PFSK-1 (cell line): ENCODE data around the gene CFAP157.

ENCODE experiments used
- POLR2AphosphoS5 ChIP-seq: IDR thresholded peaks from 2 replicates; pipeline ENCODE4 v1.6.1; 2012; ENCODE audit warnings: low read depth, mild to moderate bottlenecking, control low read depth, low read length, moderate library complexity
- REST ChIP-seq, 2 experiments: IDR thresholded peaks; 2 replicates each; pipeline versions ENCODE4 v1.6.1 to v1.8.0; 2011 to 2012; ENCODE audit warnings: low read depth in 2 of 2, low read length in 2 of 2, control low read depth in 1 of 2, inconsistent platforms in 1 of 2, mild to moderate bottlenecking in 1 of 2, moderate library complexity in 1 of 2; ENCODE audit not compliant: insufficient read depth in 1 of 2
- SIN3A ChIP-seq: IDR thresholded peaks from 2 replicates; pipeline ENCODE4 v1.6.1; 2012; ENCODE audit warnings: mild to moderate bottlenecking, low read length, moderate library complexity, borderline replicate concordance; ENCODE audit not compliant: insufficient read depth
- TAF1 ChIP-seq: IDR thresholded peaks from 2 replicates; pipeline ENCODE4 v1.6.1; 2012; ENCODE audit warnings: low read length, control low read depth, borderline replicate concordance; ENCODE audit not compliant: insufficient read depth

GRCh38 chr9:127710204-127710783 lies 3.5 kb downstream of the CFAP157 start:
- TF ChIP-seq TAF1, result no peak
- no peak for TF ChIP-seq REST (IDR thresholded peaks at IDR 0.05; ENCODE audit: insufficient read depth in 1 of 2, low read depth in 2 of 2, low read length in 2 of 2)
- TF ChIP-seq POLR2AphosphoS5, result no peak
- no peak for TF ChIP-seq SIN3A
